Ectodermal cell (in vitro differentiated cells): ENCODE data around the gene NAA40.

ENCODE experiments used
- H3K27ac ChIP-seq: 2 replicates; pipeline ENCODE4 v1.7.0; 2013; ENCODE audit warnings: mild to moderate bottlenecking, low read depth, low read length; ENCODE audit not compliant: insufficient read depth, poor library complexity, severe bottlenecking
- H3K27me3 ChIP-seq: 2 replicates; pipeline ENCODE4 v1.7.0; 2013; ENCODE audit warnings: mild to moderate bottlenecking, low read length; ENCODE audit not compliant: insufficient read depth, control insufficient read depth, poor library complexity, severe bottlenecking
- H3K36me3 ChIP-seq: one replicate; pipeline ENCODE4 v1.7.0; 2013; ENCODE audit warnings: low read length; ENCODE audit not compliant: control insufficient read depth, insufficient read depth
- H3K4me1 ChIP-seq: one replicate; pipeline ENCODE4 v1.7.0; 2013; ENCODE audit warnings: low read length; ENCODE audit not compliant: control insufficient read depth, insufficient read depth
- H3K4me3 ChIP-seq: 2 replicates; pipeline ENCODE4 v1.7.0; 2013; ENCODE audit warnings: low read depth, low read length, control low read depth; ENCODE audit not compliant: insufficient read depth
- H3K9me3 ChIP-seq: 2 replicates; pipeline ENCODE4 v1.7.0; 2013; ENCODE audit warnings: mild to moderate bottlenecking, low read length, moderate library complexity; ENCODE audit not compliant: control insufficient read depth
- WGBS, 2 experiments: methylation state at CpG; one replicate each; pipeline ENCODE4 v1.1.7; 2013; ENCODE audit warnings: missing lambda C conversion rate in 2 of 2; 5-methylcytosine and 5-hydroxymethylcytosine counted together

NAA40 gene

GRCh38 chr11:63905179-63905578 lies 33.6 kb upstream of the NAA40 start:
- peaks cover 40% of the 10 kb centered on the region for H3K4me1 ChIP-seq
- no peak overlapping the region for H3K4me3 ChIP-seq
- H3K27ac ChIP-seq: no peak overlapping the region
- peaks cover 30% of the 10 kb centered on the region for H3K36me3 ChIP-seq
- no peaks in the 10 kb centered on the region for H3K9me3 ChIP-seq
- 92 to 93% methylated on average over 6 of the region's 6 CpGs for WGBS, 2 experiments
- H3K27me3 ChIP-seq: no peaks in the 10 kb centered on the region

GRCh38 chr11:63906087-63906486 lies 32.7 kb upstream of the NAA40 start:
- peaks cover 22% of the 10 kb centered on the region for H3K36me3 ChIP-seq
- H3K27me3 ChIP-seq: no peaks in the 10 kb centered on the region
- no peaks in the 10 kb centered on the region for H3K9me3 ChIP-seq
- H3K4me3 ChIP-seq: no peak overlapping the region
- H3K4me1 ChIP-seq: peaks cover 49% of the 10 kb centered on the region
- H3K27ac ChIP-seq: no peak overlapping the region
- 94% methylated on average over 3 to 4 of the region's 4 CpGs for WGBS, 2 experiments

- Histone ChIP-seq H3K36me3 (peaks cover 21% of the 10 kb centered on the region), H3K4me1 (peaks cover 51% of the 10 kb centered on the region)
- 89 to 94% methylated on average over 7 of the region's 7 CpGs for WGBS, 2 experiments
Observed at GRCh38 chr11:63906585-63906984, 32.2 kb upstream of the NAA40 start.

GRCh38 chr11:63907063-63907462 lies 31.7 kb upstream of the NAA40 start:
- H3K4me1 ChIP-seq: peaks cover 51% of the 10 kb centered on the region
- peaks cover 17% of the 10 kb centered on the region for H3K36me3 ChIP-seq
- WGBS, 2 experiments: 85 to 87% methylated on average over 6 of the region's 6 CpGs

More at GRCh38 chr11:63906585-63906984, 32.2 kb upstream of the NAA40 start:
- H3K9me3 ChIP-seq: no peaks in the 10 kb centered on the region
- no peak overlapping the region for H3K4me3 ChIP-seq
- no peak overlapping the region for H3K27ac ChIP-seq
- H3K27me3 ChIP-seq: no peaks in the 10 kb centered on the region

GRCh38 chr11:63907808-63908530 lies 30.8 kb upstream of the NAA40 start:
- peaks cover 18% of the 10 kb centered on the region for H3K36me3 ChIP-seq
- H3K27ac ChIP-seq: no peak overlapping the region
- H3K4me3 ChIP-seq: no peak overlapping the region
- no peaks in the 10 kb centered on the region for H3K27me3 ChIP-seq
- H3K9me3 ChIP-seq: no peaks in the 10 kb centered on the region
- WGBS, 2 experiments: 71 to 72% methylated on average over 21 of the region's 21 CpGs
- peaks cover 55% of the 10 kb centered on the region for H3K4me1 ChIP-seq

More at GRCh38 chr11:63907063-63907462, 31.7 kb upstream of the NAA40 start:
- Histone ChIP-seq H3K9me3 (no peaks in the 10 kb centered on the region), H3K4me3 (no peak overlapping the region), H3K27me3 (no peaks in the 10 kb centered on the region), H3K27ac (no peak overlapping the region)

GRCh38 chr11:63908631-63909401 lies 30.0 kb upstream of the NAA40 start:
- no peaks in the 10 kb centered on the region for H3K9me3 ChIP-seq
- H3K4me3 ChIP-seq: no peak overlapping the region
- H3K27me3 ChIP-seq: no peaks in the 10 kb centered on the region
- H3K4me1 ChIP-seq: peaks cover 51% of the 10 kb centered on the region
- peak overlapping the region; percentile 52 for H3K27ac ChIP-seq
- peaks cover 21% of the 10 kb centered on the region for H3K36me3 ChIP-seq
- 86% methylated on average over 46 of the region's 46 CpGs for WGBS, 2 experiments

GRCh38 chr11:63909591-63910506 lies 29.0 kb upstream of the NAA40 start:
- peaks cover 23% of the 10 kb centered on the region for H3K36me3 ChIP-seq
- 26 to 29% methylated on average over 24 of the region's 24 CpGs for WGBS, 2 experiments
- H3K27me3 ChIP-seq: no peaks in the 10 kb centered on the region
- H3K4me3 ChIP-seq: no peak overlapping the region
- H3K27ac ChIP-seq: peak overlapping the region; percentile 77
- H3K9me3 ChIP-seq: no peaks in the 10 kb centered on the region
- H3K4me1 ChIP-seq: peaks cover 62% of the 10 kb centered on the region

GRCh38 chr11:63910675-63911074 lies 28.1 kb upstream of the NAA40 start:
- peaks cover 27% of the 10 kb centered on the region for H3K36me3 ChIP-seq
- 46 to 51% methylated on average over 9 of the region's 9 CpGs for WGBS, 2 experiments

GRCh38 chr11:63911440-63911839 lies 27.4 kb upstream of the NAA40 start:
- Histone ChIP-seq H3K27ac (peak overlapping the region; percentile 72), H3K4me1 (peaks cover 67% of the 10 kb centered on the region), H3K36me3 (peaks cover 27% of the 10 kb centered on the region), H3K9me3 (no peaks in the 10 kb centered on the region), H3K4me3 (no peak overlapping the region), H3K27me3 (no peaks in the 10 kb centered on the region)
- WGBS, 2 experiments: 67 to 73% methylated on average over 8 of the region's 8 CpGs

More at GRCh38 chr11:63910675-63911074, 28.1 kb upstream of the NAA40 start:
- H3K4me3 ChIP-seq: no peak overlapping the region
- peaks cover 67% of the 10 kb centered on the region for H3K4me1 ChIP-seq
- H3K27me3 ChIP-seq: no peaks in the 10 kb centered on the region
- no peaks in the 10 kb centered on the region for H3K9me3 ChIP-seq
- peak overlapping the region; percentile 61 for H3K27ac ChIP-seq
